HG03175 (cell line): Measurements from ENCODE around the gene ANKFY1.
"Not testable (repeated sequence)": the region's sequence is repeated elsewhere in the genome, so short reads cannot be mapped to it uniquely, and the experiment has no call there.

Experiments
- ATAC-seq: cut with Tn5 transposase; IDR thresholded peaks from one replicate; pipeline ENCODE4 v1.9.1; 2021; ENCODE audit warnings: mild to moderate bottlenecking, moderate library complexity; ENCODE audit not compliant: unreplicated experiment

Gene ANKFY1

GRCh38 chr17:4221163-4221562, 42.6 kb downstream of the ANKFY1 start:
- no peak for ATAC-seq

GRCh38 chr17:4220655-4221054, 43.1 kb downstream of the ANKFY1 start:
- no peak for ATAC-seq

DNA sequence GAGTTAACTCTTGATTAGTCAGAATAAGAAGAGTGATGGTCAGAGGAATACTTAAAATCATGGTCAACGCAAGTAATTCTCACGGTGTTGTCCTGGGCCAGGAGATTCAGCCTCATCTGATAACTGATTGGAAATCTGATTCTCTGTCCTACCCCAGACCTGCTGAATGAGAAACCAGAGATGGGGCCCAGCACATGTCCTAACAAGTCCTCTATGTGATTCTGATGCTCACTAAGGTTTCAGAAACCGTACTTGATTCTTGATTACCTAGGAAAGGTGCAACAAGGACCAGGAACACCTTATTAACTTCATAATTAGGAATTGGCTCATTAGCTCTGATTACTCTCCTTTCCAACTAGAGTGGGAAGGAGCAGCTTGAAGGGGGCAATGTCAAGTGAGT, 44.5 kb downstream of the ANKFY1 start:
- ATAC-seq: no peak

DNA sequence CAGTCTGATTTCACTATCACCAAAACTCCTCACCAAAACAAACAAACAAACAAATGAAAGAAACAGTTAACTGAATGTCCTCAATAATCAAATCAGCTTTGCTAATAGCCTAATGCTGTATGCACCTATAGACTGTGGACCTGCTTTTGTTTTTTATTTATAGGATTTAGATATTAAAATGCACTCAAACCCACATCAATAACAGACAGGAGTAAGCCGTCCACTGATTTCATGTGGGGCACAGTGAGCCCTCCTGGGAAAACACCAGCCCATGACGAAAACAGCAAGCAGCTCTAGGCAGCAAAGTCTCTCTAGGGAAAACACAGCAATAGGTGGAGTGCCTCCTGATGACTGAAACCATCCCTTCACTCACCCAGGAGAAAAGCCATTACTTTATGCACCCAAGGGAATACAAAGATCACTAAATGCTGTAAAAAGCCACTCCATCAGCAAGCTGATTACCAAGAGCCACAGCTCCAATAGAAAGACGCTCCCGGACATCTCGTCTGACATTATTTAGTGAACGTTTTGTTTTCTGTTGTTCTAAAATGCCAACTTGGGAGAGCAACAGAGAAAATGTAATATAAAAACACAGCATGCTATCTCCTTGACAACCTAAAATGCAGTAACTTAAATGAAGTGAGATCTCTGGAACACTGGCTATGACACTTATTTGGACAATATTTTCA, 47.8 kb downstream of the ANKFY1 start:
- ATAC-seq: no peak

DNA sequence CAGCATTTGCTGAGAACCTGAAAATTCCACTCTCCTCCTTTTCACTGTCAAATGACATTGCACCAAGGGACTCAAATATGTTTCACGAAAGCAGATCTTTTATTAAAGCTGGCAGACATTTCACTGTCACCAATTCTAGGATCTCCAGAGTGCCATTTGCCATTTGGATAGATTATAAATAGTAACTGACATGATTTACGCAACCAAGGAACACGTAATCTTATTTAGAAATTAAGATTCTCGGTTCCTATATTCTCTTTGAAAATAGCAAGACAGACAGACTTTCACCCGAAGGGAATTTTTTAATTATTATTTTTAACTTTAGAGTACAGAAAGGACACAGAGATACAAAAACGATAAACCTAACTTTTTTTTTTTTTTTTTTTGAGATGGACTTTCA, 49.6 kb downstream of the ANKFY1 start:
- no peak for ATAC-seq

GRCh38 chr17:4209611-4210010, 54.2 kb downstream of the ANKFY1 start:
- no peak for ATAC-seq

DNA sequence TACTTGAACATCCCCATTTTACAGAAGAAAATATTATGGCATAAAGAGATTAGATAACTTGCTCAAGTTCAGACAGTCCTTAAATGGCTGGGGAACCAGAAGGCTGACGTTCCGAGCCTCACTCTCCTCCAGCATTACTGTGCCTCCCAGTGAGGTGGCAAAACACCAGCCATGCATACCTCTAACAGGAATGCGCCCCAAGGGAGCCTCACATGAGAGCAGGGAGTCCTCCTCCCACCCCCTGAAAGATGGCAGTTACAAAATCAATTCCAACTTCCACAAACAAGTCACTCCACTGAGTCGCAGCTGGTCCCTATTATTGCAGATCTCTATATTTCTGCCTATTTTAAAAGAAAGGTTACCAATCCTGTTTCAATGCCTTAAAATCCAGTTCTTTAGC, 55.5 kb downstream of the ANKFY1 start:
- ATAC-seq: no peak

GRCh38 chr17:4206962-4207361, 56.8 kb downstream of the ANKFY1 start:
- no peak for ATAC-seq

GRCh38 chr17:4205917-4206316, 57.9 kb downstream of the ANKFY1 start:
- no peak for ATAC-seq

DNA sequence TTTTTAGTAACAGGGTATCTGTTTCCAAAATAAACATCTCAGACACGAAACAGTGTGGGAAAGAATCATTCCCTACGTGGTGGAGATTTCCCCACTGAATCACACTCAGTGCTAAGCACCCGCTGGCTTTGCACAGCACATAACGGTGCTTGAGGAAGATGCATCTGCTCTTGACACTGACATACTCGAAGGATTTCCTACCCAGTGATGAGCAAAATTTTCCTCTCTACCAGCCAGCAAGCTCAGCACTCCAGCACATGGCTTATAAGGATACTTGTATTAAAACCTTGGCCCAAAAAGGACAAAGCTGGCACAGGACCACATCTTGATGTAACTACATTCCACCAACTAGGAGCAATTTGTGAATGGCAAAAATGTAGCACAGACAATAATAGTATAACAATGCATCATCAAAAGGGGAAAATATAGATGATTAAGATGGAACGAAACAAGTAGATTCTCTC, 59.0 kb downstream of the ANKFY1 start:
- ATAC-seq: no peak

- no peak for ATAC-seq
Observed at GRCh38 chr17:4204190-4204589, 59.6 kb downstream of the ANKFY1 start.

DNA sequence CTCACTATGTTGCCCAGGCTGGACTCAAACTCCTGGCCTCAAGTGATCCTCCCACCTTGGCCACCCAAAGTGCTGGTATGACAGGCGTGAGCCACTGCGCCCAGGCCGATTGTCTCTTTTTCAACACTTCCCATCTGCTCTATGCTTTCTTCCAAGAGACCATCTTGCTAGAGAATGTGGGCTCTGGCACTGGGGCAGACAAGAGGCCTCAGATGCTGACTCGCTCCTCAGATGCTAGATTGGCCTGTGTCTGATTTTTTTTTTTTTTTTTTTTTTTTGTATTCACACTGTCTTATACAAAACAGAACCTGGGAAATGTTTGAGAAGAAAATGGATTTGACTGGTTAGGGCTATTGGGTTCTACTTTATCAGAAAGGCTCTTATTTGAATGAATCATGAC, 62.6 kb downstream of the ANKFY1 start:
- no peak for ATAC-seq

DNA sequence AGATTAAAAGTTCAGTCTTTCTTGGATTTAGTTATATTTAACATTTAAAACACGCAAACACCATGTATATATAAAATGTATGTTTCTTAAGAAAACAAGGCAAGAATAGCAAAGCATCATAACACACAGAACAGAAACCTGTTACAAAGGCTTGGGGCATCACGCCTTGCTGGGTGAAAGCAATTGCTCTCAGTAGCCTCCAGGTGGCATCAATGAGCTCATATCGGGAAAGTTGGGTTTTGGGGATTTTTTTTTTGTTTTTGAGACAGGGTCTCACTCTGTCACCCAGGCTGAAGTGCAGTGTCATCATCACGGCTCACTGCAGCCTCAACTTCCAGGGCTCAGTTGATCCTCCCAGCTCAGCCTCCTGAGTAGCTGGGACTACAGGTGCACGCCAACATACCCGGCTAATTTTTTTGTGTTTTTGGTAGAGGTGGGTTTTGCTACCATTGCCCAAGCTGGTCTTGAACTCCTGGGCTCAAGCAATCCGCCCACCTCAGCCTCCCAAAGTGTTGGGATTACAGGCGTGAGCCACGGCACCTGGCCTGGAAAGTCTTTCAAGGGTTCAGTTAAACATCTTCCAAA, 63.9 kb downstream of the ANKFY1 start:
- no peak for ATAC-seq

DNA sequence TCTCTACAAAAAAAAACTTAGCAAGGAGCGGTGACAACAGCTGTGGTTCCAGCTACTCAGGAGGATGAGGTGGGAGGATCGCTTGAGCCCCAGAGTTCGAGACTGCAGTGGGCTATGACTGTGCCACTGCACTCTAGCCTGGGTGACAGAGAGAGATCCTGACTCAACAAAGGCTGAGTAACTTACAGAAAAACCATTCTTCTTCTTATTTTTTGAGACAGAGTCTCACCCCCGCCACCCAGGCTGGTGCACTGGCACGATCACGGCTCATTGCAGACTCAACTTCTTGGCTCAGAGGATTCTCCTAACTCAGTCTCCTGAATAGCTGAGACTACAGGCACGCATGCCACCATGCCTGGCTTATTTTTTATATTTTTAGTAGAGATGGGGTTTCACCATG, 64.8 kb downstream of the ANKFY1 start:
- no peak for ATAC-seq

DNA sequence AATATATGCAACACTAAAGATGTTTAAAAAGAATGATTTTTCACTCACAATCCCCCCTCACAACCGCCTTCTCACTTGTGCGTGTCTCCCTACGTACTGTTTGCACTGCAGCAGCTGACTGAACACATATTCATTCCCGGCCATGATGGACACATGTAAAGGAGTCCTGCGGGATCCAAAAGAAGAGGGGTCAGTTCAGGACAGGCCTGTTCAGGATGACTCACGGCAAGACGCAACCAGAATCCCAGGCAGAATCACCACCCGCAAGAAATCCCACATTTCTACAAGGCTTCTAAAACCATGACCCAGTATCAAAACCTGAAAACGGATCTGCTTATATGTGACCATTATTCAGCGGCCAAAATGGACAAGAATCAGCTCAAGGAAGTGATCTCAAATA, 68.5 kb downstream of the ANKFY1 start:
- no peak for ATAC-seq

GRCh38 chr17:4194796-4195195, 69.0 kb downstream of the ANKFY1 start:
- ATAC-seq: no peak

GRCh38 chr17:4190791-4191190, 73.0 kb downstream of the ANKFY1 start:
- ATAC-seq: not testable (repeated sequence)

- ATAC-seq: no peak
Observed at GRCh38 chr17:4189280-4189679, 74.5 kb downstream of the ANKFY1 start.

GRCh38 chr17:4188076-4188475, 75.7 kb downstream of the ANKFY1 start:
- no peak for ATAC-seq

- ATAC-seq: no peak
Observed at GRCh38 chr17:4187076-4187475, 76.7 kb downstream of the ANKFY1 start.

- ATAC-seq: no peak
Observed at GRCh38 chr17:4186357-4186881, 77.4 kb downstream of the ANKFY1 start.

DNA sequence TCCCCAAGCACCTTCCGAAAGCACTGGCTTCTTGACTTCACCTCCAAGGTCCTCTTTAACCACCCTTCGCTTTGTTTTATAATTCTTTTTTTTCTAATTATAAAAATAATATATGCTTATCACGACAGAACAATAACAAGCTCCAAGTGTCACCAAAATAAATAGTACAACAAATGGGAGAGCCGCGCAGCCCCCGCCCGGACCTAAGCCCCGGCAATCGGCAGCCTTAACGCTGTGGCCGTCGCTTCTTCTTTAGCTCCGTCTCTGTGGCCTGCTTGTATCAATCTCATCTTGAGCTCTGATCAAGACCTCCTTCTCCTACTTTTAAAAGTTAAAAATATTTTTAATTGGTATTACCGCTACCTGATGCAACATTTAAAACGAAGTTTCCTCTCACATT, 78.1 kb downstream of the ANKFY1 start:
- ATAC-seq: no peak

DNA sequence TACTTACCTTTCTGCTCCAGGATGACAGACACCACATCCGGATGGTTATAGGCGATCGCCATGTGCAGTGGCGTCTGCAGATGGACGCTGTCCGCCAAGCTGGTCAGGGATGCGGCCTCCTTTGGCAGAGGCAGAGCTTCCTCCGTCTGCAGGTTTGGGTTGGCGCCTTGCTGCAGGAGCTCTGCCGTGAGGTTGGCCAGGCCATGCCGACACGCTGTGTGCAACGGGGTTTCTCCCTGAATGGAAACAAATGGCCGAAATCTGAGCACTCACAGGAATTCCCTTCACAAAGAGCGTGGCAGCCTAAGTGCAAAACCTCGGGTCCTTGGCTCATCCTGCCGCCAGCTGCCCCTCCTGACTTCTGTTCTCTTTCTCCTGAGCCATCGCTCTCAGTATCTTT, 79.0 kb downstream of the ANKFY1 start:
- no peak for ATAC-seq
